ENCODE results near the gene MYL7. TPM values are rescaled to one million over a fixed set of nuclear protein-coding genes. Genes with fewer than 3 reads are reported as not detected.

Gene MYL7
- total and polyA plus RNA-seq, 9 of the 15 experiments (the other 6 are each of a cell fraction or from before 2014, with no cell fraction given) = not detected

DNA sequence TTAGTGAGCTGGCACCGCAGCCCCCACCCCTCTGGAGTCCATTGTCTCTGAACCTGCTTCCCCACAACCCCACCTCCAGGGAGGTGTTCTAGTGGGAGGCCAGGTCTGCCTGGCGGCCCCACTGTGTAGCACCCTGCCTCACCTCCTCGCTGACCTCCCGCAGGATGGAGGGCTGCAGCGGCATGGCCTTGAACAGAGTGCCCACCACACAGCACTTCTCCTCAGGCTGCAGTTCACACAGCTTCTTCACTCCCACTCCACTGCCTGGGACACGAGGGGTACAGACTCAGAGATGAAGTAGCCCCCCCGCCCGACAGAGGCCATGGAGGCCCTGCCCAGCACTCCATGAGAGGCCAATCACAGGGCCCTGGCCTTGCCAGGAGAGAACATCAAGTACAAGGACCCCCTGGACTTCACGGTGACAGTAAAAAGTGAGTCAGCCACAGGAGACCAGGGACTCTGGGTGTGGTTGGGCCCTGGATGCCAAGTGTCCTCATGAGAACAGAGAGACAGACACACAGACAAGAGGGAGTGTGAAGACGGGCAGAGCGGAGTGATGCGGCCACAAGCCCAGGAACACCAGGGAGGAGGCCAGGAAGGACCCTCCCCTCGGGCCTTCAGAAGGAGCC, 23.2 kb downstream of the MYL7 start (continued):
- TF ChIP-seq, protein P1, sequence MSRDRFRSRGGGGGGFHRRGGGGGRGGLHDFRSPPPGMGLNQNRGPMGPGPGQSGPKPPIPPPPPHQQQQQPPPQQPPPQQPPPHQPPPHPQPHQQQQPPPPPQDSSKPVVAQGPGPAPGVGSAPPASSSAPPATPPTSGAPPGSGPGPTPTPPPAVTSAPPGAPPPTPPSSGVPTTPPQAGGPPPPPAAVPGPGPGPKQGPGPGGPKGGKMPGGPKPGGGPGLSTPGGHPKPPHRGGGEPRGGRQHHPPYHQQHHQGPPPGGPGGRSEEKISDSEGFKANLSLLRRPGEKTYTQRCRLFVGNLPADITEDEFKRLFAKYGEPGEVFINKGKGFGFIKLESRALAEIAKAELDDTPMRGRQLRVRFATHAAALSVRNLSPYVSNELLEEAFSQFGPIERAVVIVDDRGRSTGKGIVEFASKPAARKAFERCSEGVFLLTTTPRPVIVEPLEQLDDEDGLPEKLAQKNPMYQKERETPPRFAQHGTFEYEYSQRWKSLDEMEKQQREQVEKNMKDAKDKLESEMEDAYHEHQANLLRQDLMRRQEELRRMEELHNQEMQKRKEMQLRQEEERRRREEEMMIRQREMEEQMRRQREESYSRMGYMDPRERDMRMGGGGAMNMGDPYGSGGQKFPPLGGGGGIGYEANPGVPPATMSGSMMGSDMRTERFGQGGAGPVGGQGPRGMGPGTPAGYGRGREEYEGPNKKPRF (IDR thresholded peaks at IDR 0.05; ENCODE audit: low read depth, low read length) = no peak
- TF ChIP-seq SIRT6 (IDR thresholded peaks at IDR 0.05; ENCODE audit: low read depth, low read length) (no peak), ADNP (tag; IDR thresholded peaks at IDR 0.05) (no peak), NCOA1 (IDR thresholded peaks at IDR 0.05; ENCODE audit: low read depth) (no peak), ZNF644 (tag; IDR thresholded peaks at IDR 0.05; ENCODE audit: low read depth) (no peak), EP300 (IDR thresholded peaks at IDR 0.05; ENCODE audit: low read length) (no peak), RBFOX2 (IDR thresholded peaks at IDR 0.05; ENCODE audit: low read depth, low read length) (peak; percentile 47)
- TF ChIP-seq, protein P2, sequence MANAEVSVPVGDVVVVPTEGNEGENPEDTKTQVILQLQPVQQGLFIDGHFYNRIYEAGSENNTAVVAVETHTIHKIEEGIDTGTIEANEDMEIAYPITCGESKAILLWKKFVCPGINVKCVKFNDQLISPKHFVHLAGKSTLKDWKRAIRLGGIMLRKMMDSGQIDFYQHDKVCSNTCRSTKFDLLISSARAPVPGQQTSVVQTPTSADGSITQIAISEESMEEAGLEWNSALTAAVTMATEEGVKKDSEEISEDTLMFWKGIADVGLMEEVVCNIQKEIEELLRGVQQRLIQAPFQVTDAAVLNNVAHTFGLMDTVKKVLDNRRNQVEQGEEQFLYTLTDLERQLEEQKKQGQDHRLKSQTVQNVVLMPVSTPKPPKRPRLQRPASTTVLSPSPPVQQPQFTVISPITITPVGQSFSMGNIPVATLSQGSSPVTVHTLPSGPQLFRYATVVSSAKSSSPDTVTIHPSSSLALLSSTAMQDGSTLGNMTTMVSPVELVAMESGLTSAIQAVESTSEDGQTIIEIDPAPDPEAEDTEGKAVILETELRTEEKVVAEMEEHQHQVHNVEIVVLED (CRISPR knock-in tag; IDR thresholded peaks at IDR 0.05) = no peak
- TF ChIP-seq, protein P3, sequence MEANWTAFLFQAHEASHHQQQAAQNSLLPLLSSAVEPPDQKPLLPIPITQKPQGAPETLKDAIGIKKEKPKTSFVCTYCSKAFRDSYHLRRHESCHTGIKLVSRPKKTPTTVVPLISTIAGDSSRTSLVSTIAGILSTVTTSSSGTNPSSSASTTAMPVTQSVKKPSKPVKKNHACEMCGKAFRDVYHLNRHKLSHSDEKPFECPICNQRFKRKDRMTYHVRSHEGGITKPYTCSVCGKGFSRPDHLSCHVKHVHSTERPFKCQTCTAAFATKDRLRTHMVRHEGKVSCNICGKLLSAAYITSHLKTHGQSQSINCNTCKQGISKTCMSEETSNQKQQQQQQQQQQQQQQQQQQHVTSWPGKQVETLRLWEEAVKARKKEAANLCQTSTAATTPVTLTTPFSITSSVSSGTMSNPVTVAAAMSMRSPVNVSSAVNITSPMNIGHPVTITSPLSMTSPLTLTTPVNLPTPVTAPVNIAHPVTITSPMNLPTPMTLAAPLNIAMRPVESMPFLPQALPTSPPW (CRISPR knock-in tag; IDR thresholded peaks at IDR 0.05) = no peak
